NCI-H2107 treated with DMSO at 0.1 percent for 48 hours (cell line): ENCODE results near the gene MLEC.
A peak's percentile ranks its signal among the peaks of the same experiment; 100 is the strongest.

Source experiments
- DNase-seq: peaks from one replicate; lab custom pipeline; 2025; ENCODE audit not compliant: unreplicated experiment; lab: John Stamatoyannopoulos, UW

MLEC gene

DNA sequence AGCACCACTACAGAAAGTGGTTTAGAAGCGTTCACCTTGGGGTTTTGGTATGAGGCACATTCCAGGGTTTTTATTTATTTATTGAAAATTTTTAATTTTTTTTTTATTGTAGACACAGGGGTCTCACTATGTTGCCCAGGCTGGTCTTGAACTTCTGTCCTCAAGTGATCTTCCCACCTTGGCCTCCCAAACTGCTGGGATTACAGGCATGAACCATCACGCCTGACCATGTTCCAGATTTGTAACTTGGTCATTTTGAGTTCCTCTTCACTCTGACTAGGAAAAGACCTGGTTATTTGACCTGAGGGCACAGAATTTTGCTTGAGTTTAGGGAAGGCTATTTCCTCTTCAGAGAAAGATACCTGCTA, 3.1 kb downstream of the MLEC start:
- no peak for DNase-seq

DNA sequence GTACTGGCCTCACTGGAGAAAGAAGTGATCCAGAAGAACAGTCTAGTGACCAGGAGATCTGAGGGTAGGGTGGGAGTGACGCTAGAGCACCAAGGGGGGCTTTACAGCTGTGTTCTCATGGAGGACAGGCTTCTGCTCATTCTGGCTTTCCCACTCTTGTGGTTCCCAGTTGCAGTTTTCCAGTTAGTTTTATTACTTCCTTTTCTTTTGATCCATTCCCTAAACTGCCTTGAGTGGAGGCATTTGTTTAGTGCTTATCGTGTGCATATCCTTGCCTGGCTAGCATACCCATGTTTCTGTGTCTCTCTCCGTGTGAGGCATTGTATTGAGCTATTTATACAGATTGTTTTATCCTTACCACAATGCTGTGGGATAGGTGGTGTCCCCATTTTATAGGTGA, 4.0 kb downstream of the MLEC start:
- DNase-seq: no peak

DNA sequence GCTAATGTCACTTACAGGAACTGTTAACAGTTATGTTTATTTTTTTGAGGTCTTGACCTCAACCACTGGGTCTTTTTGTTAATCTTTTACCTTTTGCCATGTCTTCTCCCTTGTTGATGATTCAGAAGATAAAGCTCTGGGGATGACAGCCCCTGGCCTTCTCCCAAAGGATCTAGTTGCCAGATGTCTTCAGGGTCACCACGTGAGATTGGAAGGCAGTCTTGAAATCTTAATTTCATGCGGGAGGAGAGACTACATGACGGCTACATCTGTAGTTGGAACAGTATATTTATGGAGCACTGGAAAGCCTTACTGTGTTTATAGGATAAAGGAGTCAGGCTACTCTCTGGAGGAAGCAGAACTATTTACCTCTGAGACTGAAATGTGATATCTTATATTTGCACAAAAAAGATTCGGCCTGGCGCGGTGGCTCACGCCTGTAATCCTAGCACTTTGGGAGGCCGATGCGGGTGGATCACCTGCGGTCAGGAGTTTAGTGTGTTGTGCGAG, 5.6 kb downstream of the MLEC start:
- DNase-seq: no peak

DNA sequence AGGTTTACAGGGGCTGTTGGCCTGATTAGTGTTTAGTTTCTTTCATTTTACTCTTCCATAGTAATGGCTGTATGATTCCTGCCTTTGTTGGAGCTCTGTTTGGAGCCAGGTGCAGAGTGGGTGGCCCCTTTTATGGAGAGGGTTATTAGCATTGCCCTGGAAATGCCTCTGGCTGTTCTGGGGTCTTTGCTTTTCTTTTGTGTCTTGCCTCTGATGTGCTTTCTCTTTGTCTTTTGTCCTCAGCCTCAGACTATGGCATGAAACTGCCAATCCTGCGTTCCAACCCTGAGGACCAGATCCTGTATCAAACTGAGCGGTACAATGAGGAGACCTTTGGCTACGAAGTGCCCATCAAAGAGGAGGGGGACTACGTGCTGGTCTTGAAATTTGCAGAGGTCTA, 6.9 kb downstream of the MLEC start:
- DNase-seq: no peak

DNA sequence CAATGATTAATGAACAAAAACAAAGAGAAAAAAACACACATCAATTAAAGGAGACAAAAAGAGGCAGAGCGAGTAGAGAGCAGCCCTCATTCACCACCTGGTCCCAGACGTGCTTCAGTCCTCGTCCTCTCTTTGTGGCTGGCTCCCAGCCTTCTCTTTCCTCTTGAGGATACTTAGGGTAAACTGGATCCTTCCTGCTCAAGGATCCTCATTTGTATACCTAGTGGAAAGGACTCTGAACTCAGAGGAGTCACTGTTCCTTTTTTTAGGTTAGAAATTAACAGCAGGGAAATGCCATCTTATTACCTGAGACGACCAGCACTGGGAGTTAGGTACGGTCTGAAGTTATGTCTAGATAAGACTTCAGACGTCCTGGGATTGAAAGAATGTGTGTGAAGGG, 9.7 kb downstream of the MLEC start:
- DNase-seq: peak; percentile 43

DNA sequence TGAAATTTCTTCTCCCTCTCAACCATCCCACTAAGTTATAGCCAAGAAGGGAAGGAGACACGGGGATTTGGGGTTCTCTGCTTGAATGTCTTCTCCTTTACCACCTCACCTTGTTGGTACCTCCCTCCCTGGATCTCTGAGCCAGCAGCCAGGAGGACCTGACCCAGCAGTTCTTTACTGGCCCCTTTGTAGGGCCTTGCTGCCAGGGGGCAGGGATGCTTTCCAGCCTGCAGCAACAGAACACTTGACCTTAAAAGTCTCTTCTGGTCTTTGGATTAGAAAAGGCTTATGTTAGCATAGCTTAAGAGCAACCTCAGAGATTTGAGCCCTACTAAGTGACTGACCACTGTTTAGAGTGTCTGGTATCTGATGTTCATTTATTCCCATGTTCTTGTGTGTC, 10.4 kb downstream of the MLEC start:
- DNase-seq: no peak

DNA sequence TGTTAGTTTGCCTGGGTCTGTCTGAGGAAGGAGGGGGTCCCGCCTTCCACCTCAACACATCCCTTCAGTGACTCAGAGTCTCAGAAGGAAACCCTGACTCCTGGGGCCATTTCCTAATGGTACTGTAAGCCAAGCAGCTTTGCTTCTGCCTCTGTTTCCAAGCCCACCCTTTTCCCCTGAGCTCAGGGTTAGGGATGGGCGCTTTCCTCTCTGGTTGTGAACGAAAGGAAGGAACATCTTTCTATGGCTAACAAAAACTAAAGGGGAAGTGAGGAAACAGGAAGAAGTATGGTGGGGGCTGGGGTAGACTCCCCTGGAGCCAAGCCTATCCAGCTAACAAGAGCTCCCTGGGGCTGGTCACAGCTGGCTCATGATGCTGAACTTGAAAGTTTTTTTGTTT, 11.7 kb downstream of the MLEC start:
- DNase-seq: no peak

DNA sequence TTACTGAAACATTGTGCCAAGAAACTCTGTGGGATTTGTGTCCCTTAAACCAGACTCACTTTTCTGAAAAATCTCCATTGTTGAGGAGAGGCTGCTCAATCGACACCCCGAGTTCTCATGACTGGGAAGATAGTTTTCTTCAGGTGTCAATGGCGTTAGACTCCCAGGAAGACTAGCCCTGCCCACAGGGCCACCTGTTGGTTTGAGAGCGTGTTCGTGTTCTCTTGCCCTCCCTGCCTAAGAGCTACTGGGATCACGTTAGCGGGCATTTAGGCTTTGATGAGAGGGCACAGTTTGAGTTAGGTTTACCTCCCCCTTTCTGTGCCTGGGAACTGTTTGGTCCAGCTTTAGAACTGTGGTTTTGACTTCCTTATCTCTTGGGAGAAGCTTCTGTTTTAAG, 12.6 kb downstream of the MLEC start:
- DNase-seq: no peak

DNA sequence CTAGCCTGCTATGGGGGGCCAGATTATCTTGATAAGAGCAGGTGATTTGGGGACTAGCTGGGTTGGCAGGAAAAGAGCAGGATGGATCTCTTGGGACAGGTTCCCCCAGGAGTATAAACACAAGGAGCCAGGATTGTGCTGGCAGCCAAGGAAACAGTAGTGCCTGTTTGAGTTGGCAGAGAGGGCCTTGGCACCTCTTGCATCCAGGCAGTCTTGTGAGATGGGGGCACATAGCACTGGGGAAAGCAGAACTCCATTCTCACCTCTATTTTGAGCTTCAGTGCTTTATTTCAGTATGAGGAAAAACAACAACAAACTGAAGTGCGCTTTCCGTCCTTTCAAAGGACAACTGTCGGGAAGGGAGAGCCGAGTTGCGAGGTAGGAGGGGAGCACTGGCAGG, 13.9 kb downstream of the MLEC start:
- no peak for DNase-seq

DNA sequence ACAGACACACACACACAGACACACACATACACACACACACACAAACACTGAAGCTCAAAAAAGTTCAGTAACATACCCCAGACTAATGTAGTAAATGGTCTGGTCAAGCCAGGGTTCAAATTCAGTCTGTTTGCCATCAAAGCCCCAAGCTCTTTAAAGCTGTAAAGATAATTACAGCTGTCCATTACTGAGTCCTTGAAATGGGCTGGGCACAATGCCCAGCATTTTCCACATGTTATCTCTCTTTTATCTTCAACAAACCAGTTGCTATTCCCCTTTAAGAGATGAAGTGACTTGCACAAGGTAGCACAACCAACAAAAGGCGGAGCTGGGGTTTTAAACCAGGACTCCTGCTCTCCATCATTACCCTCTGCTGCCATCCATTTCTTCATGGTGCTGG, 15.7 kb downstream of the MLEC start:
- no peak for DNase-seq

DNA sequence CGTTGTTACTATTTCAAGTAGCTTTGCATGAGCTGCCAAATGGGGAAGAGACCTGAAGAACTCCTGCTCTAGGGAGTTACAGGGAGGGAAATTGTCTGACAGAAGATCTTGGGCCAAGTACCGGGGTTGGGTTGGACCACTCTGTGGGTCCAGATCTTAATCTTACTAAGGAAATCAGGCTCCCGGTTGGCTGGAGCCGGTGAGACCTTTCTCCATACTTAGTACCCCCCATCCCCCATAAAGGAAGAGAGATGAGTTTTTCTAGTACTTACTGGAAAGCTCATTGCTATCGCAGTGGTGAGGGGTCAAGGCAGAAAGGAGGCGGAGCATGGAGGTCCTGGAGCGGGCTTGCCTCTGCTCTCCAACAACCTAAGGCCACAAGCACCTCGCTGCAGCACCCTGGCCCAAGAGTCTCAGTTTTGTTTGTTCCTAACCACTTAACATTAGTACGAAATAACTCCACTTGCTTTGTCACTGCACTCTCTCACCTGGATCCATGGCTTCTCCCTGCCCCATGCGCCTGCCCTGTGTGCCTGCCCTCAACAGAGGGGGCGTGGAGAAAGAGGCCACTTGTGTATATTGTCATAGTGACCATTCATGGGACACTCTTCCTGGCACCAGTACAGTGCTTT, 16.5 kb downstream of the MLEC start:
- no peak for DNase-seq

DNA sequence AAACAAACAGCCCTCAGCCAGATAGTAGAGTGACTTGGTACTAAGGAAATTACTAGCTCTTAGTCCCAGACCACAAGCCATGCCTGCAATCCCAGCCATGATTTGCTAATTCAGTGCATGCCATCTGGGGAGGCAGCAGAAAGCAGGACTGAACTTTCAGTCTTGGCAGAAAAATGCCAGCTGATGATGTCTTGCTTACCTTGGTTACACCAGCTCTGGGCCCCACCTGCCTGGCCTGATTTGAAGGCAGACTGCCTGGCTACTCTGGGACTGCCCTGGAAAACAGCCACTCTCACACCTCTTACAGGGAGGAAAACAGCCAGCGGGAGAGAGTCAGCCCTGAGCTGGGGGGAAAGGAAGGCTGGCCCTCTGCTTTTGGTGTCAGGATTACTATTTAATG, 18.7 kb downstream of the MLEC start:
- DNase-seq: no peak

DNA sequence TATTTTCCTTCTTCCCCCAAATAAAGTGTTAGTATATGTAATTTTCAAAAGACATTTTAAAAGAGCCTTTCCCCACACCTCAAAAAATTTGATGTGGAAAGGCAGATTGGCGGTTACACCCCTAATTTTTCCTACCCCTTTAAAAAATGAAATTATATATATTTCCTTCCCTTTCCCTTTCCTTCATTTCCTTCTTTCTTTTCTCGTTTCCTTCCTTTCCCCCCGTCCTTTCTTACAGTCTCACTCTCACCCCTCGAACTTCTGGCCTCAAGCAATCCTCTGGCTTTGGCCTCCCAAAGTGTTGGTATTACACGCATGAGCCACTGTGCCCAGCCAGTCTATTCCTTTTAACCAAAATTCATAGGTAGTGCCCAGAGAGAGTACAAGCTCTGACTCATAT, 19.1 kb downstream of the MLEC start:
- no peak for DNase-seq

DNA sequence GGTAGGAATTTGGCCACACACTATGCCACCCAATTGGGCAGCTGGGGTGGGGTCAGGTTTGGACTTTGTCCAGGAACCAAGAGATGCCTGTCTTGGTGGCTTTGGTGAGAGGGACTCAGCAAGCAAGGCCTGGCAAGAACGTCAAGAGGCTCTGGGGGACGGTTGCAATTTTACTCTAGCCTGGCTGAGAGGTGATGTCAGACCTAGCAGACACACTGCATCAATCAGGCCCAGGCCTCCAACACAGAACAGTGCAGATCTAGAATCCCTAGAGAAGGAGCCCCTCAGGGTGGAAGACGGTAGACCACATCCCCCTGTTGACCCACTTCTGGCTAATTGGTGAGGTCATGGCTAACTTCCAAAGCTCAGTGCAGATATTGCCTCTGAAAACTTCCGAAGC, 21.7 kb downstream of the MLEC start:
- no peak for DNase-seq

DNA sequence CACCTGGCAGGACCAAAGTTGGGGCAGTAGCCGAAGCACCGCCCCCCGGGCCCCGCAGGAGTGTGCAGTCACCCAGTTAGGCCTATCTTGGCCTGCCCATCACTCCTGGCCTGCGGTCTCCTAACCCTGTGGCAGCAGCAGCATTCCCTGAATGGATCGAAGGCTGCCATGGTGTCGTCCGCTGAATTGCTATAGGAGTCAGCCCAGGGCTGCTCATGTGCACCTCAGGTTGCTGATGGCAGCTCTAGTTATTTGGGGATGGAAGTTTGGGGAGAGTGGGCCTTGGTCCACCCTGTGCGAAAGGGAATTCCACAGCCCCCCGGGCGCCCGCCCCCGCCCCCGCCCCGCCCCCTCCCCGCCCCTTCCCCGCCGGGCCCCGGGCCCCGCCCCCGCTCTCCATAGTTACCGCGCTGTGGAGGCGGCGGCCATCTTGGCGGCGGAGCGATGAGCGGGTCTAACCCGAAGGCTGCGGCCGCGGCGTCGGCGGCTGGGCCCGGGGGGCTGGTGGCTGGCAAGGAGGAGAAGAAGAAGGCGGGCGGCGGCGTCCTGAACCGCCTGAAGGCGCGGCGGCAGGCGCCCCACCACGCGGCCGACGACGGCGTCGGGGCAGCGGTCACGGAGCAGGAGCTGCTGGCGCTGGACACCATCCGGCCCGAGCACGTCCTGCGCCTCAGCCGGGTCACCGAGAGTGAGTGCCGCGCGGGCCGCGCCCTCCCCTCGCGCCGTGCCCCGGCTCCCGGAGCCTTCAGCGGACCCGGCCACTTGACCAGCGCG, 23.3 kb downstream of the MLEC start, which contains the start of gene UNC119B:
UNC119B (plus strand) TSS at position 428 of the 774 bp plus-strand sequence; CDS start at position 445, 17 bp downstream.
- peak; percentile 50 for DNase-seq

DNA sequence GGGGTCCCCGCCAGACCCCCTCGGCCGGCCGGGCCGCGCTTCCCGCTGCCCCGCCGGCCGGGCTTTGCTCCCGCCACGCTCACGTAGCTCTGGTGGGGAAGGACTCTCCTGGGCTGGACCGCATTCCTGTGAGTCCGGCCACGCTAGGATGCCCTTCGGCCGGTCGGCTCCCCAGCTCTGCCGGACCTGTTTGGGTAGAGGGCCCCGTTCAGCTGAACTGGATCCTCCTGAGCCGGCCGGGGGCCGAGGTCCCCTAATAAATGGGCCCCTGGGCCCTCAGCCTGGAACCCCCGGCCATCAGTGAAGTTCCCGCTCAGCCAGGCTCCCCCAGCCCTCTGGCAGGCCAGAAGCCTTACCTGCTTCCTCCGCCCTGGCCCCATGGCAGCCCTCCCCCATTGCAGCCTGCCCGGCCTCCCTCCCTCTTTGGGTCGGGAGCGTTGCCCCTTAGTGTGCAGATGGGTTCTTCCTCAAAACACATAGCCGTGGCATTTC, 23.9 kb downstream of the MLEC start:
- no peak for DNase-seq

DNA sequence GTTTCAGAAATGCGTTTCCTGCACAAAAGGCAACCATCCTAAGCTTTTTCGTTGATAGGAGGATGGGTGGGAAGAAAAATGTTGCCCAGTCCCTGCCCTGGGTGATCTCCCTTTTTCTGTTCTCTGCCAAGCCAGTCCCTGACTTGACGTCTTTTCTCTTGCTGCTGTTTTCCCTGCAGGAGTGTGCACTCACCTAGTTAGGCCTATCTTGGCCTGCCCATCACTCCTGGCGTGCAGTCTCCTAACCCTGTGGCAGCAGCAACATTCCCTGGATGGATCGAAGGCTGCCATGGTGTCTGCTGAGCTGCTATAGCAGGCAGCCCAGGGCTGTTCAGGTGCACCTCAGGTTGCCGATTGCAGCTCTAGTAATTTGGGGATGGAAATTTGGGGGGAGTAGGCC, 24.5 kb downstream of the MLEC start:
- peak; percentile 30 for DNase-seq

DNA sequence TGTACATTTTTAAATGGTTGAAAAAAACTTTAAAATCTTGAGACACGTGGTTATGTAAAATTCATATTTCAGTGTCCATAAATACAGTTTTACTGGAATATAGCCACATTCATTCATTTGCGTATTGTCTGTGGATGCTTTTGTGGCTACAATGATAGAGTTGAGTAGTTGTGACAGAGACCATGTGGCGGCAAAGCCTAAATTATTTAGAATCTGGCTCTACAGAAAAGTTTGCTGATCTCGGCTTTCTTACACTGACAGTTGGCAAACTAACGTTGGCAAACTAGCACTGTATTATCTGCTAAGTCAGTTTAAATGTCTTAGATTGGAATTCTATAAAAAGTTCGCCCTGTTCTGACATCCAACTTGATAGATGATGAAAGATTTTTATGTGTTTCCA, 25.7 kb downstream of the MLEC start:
- no peak for DNase-seq

DNA sequence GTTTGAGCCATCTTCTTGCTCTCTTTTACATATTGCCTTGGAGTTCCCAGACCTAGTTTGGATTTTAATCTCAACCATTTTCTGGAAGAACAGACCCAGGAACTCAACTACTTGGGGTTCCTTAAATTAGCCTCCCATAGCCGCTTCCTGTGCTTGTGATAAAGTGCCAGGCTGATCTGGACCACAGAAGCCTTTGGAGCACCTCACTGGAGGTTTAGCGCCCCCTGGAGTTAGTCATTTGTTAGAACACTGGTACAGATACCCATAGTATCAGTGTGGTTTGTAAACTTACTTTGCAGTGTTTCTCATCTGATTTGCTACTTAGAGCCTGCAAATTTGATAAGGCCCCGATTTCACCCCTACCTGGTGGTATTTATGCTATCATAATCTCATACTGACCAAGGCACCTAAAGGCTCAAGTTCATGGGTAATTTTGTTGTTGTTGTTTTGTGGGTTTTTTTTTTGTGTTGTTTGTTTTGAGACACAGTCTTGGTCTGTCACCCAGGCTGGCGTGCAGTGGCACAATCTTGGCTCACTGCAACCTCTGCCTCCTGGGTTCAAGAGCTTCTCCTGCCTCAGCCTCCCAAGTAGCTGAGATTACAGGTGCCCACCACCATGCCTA, 27.0 kb downstream of the MLEC start:
- peak; percentile 87 for DNase-seq

DNA sequence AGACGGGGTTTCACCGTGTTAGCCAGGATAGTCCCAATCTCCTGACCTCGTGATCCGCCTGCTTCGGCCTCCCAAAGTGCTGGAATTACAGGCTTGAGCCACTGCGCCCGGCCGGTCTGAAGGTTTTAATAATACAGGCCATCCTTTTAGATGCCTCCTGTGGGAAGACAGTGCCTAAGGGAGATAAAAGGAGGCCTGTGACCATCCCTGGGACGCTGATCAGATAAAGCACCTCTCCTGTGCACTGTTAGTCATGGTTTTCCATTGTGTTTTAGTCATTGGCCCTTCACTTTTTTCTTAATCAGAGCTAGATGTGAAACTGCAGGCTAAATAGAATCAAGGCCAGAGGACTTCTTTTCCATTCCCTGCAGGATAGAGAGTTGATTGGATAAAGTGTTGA, 31.1 kb downstream of the MLEC start:
- DNase-seq: no peak

DNA sequence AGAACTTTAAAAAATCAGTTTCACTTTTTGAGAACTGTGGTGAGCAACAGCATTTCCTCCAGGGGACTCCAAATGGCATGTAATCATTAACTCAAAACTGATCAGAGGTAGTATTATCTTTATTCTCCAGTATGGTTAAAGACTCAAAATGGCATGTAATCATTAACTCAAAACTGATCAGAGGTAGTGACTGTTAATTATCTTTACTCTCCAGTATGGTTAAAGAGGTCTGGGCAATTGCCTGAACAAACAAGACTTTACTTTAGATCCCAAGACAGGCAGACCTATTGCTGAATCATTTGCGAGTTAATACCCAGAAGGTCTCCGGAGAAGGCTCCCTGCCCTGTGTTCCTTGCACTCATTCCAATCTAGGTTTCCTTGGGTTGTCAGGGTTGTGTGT, 32.1 kb downstream of the MLEC start:
- no peak for DNase-seq
